HG02571 (cell line): ENCODE measurements around the gene PDX1.

ENCODE experiments used
- ATAC-seq: cut with Tn5 transposase; IDR thresholded peaks from one replicate; pipeline ENCODE4 v1.9.1; 2021; ENCODE audit warnings: mild to moderate bottlenecking, moderate library complexity; ENCODE audit not compliant: unreplicated experiment

Gene PDX1

GRCh38 chr13:27919934-27920676, at the start of gene PDX1:
TSS of gene PDX1 (plus strand) at chr13:27920000. CDS start at chr13:27920139, 139 bp downstream.
- ATAC-seq: no peak

GRCh38 chr13:27878274-27878673, 41.5 kb upstream of the PDX1 start:
- ATAC-seq: no peak

DNA sequence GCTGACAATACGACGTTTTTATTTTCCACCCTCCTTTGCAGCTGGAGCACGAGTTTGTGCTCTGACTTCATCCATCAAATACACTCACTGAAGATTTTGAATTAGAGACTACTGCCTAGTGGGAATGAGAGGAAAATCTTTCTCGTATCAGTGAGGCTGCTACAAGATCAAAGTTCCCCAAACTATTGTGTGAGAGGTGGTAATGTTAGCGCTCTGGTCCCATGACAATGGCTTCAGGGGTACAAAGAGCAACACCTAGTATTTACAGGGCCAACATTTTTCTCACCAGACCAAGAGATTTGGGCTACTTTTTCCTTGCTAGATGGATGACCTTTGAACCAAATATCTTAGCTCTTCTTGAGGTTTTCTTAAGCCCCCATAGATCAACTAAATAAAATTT, 30.3 kb upstream of the PDX1 start:
- ATAC-seq: no peak

DNA sequence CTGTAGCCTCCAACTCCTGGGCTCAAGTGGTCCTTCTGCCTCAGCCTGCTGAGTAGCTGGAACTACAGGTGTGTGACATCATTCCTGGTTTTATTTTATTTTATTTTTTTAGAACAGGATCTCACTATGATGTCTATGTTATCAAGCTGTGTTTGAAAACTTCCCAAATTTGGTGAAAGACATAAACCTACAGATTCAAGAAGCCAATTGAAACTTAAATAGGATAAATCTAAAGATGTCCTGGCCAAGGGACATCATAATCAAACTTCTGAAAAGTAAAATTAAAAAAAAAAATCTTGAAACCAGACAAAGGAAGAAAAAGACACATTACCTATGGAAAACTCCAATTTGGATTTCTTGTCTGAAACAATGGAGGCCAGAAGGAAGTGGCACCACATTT, 23.1 kb upstream of the PDX1 start:
- no peak for ATAC-seq

DNA sequence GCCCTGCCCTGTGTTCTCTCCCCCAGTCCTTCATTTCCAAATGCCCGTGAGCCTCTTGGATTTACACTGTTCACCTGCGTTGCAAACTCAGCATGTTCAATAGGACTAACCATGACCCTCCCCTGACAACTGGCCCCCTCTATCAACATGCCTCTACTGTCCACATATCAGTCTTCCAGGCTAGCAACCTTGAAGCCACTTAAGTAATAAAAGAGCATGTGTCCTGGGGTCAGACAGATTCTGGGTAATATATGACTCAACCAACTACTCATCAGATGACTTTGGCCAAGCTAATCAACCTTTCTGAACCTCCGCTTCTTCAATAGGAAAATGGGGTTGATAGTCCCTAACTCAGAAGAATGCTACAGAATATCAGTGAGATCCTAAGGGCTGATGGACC, 15.1 kb upstream of the PDX1 start:
- no peak for ATAC-seq

DNA sequence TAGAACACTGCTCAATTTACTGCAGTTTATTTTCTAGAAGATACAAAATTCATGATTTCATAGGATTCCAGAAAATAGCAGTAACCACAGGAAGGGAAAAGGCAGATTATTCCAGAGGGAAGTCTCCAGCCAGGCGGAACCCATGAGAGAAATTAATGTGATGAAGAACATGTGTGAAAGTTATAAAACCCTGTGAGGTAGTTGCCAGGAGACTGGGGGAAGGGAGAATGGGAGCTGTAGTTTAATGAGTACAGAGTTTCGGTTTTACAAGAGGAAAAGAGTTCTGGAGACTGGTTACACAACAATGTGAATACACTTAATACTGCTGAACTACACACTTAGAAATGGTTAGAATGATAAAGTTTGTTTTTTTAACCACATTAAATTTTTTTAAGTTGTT, 14.2 kb upstream of the PDX1 start:
- ATAC-seq: no peak

DNA sequence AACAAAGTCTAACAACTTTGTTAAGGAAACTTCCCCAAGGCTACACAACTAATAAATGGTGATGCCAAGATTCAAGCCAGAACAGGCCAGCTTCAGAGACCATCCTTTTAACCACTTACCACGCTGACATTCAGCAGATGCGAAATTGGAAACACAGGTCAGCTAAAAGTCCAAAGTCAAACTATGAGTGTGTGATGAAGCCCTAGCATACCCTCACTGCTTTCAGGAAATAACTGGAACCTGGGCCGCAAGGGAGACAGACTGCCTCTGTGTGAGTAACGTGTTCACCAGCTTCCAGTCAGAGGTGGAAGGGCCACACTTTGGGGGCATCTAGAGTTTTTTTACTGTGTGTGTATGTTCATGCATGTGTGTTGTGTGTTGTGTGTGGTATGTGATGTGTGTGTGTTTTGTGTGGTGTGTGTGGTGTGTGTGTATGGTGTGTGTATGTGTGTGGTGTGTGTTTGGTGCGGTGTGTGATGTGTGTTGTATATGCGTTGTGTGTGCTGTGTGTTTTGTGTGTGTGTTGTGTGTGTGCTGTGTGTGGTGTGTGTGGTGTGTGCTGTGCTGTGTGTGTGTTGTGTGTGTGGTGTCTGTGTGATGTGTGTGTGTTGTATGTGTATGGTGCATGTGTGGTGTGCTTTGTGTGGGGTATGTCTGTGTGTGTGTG, 12.5 kb upstream of the PDX1 start:
- no peak for ATAC-seq

DNA sequence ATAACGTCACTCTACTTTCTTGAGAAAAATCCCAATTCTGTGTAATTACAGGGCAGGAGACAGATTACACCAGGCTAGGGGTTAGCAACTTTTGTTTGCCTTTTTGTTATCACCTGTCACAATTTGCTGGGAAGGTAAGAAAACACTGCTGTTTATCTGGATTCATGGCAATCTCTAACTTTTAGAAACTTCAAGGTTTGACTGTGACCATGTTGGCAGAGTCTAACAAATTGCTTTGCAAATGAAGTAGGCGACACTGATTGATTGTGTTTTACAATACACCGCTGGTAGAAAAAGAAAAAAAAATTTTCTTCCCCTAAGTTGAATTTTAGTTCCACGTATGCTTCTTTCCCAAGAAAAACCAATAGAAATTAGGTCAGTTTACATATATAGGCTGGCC, 10.4 kb upstream of the PDX1 start:
- ATAC-seq: no peak

GRCh38 chr13:27911521-27911920, 8.3 kb upstream of the PDX1 start:
- ATAC-seq: no peak

GRCh38 chr13:27913160-27913559, 6.6 kb upstream of the PDX1 start:
- no peak for ATAC-seq

GRCh38 chr13:27915301-27916207, 4.2 kb upstream of the PDX1 start:
- no peak for ATAC-seq

DNA sequence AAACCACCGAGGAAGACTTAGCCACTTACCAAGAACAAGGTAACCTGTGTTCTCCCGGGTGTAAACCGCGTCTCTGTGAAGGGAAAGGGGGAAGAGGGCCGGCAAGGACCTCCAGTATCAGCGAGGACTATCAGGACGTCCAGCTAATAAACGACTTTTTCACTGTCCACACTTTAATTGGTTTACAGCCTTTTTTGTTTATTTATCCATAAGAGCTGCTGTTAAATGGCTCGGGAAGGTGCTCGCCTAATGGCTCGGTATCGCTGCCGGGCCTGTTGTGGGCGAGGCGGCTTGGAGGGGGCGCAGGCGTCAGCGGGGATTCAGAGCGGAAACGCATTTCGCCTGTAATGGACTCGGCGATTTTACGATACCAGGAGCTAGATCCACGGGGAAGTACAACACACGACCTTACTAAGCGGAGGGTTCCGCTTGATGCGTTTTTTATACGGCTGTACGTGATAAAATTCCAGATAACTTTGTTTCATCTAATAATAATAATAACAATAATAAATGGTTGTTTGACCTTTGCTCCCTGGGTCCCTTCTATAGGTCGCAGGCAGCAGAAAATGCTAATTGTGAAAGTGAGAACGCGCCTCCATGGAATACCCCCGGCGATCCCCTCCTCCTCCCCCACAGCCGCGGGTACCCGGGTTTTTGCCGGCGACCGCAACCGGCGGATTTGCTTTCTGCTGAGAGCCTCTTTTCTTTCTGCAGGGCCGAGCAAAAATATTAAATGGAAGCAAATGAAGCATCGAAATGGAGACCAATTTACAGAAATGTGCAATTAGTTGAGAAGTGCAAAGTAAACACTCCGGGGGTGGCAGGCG, 2.5 kb upstream of the PDX1 start:
- ATAC-seq: no peak

- ATAC-seq: no peak
Observed at GRCh38 chr13:27918041-27918917, 1.5 kb upstream of the PDX1 start.

- ATAC-seq: no peak
Observed at GRCh38 chr13:27918918-27919658, 712 bp upstream of the PDX1 start.

GRCh38 chr13:27919659-27919933, 204 bp upstream of the PDX1 start:
- no peak for ATAC-seq

DNA sequence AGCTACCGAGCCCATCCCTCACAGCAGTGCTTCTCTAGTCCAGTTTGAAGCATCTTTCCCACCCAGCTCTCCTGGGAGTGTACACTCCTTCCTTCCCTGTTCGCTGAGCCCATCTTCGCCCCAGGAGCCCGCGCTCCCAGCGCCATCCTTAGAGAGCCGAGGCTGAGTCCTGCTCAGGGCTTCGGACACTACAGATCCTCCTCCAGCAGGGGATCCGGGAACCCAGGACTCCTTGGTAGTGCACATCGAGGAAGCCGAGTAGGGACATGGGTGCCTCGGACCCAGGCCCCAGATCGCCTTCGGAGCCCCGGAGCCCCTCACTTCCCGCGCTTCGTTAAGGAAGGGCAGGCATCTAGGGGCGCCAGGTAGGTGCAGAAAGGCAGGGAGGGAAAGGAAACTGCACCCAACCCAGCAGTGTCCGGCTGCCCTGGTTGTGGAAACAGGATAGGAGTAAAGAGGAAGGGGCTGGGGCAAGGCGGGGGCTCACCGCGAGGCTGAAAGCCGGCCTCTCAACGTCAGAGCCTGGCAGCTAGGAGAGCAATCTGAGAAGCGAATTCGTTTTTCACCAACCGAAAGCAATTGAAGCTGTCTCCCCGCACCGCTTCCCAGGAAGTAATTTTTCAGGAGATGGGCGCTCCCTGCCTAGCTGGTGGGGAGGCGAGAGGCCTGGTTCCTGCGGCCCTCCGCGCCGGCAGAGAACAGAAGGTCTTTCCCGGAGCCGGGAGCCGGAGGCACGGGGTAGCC, 1.0 kb downstream of the PDX1 start:
- ATAC-seq: no peak

DNA sequence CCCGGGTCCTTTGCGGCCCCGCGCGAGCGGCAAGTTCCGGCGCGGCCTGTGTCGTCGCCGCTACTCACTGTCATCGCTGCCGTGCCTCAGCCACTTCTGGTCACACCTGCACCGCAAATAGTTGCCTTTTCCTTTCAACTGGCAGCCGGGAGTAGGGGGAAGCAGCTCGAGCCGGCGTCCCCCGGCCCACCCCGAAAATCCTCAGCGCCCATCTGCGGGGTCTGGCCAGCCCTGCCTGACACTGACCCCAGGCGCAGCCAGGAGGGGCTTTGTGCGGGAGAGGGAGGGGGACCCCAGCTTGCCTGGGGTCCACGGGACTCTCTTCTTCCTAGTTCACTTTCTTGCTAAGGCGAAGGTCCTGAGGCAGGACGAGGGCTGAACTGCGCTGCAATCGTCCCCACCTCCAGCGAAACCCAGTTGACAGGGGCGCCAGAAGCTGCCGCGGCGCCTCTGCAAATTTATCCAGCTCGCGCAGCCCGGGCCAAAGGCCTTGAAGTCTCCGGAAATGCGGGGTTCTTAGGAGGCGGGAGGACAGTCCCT, 1.7 kb downstream of the PDX1 start:
- ATAC-seq: no peak
